IPS DF 6.9 (cell line): Measurements from ENCODE around the gene RNF217.

Experiments used
- DNase-seq: peaks from one replicate; pipeline ENCODE4 v3.0.0-alpha.2; 2013; ENCODE audit warnings: low read depth, low spot score
- H3K27ac ChIP-seq: one replicate; pipeline ENCODE4 v1.5.1; 2013; ENCODE audit warnings: low read length, control low read depth
- H3K27me3 ChIP-seq: 2 replicates; pipeline ENCODE4 v1.6.1; 2013; ENCODE audit warnings: mild to moderate bottlenecking, low read length; ENCODE audit not compliant: control insufficient read depth, insufficient read depth
- H3K36me3 ChIP-seq: 2 replicates; pipeline ENCODE4 v1.6.1; 2013; ENCODE audit warnings: low read length; ENCODE audit not compliant: control insufficient read depth, insufficient read depth
- H3K4me1 ChIP-seq: 2 replicates; pipeline ENCODE4 v1.6.1; 2013; ENCODE audit warnings: low read length; ENCODE audit not compliant: control insufficient read depth, insufficient read depth
- H3K4me3 ChIP-seq: 2 replicates; pipeline ENCODE4 v1.5.1; 2013; ENCODE audit warnings: mild to moderate bottlenecking, low read length
- H3K9me3 ChIP-seq: 2 replicates; pipeline ENCODE4 v1.6.1; 2013; ENCODE audit warnings: low read length, inconsistent platforms; ENCODE audit not compliant: control insufficient read depth, insufficient read depth
- WGBS: extraction: QIAGEN DNeasy Blood & Tissue Kit; methylation state at CpG from one replicate; pipeline ENCODE4 v1.1.7; 2013; ENCODE audit warnings: mixed read lengths, missing lambda C conversion rate; ENCODE audit not compliant: insufficient read length, insufficient coverage; 5-methylcytosine and 5-hydroxymethylcytosine counted together

RNF217 gene

DNA sequence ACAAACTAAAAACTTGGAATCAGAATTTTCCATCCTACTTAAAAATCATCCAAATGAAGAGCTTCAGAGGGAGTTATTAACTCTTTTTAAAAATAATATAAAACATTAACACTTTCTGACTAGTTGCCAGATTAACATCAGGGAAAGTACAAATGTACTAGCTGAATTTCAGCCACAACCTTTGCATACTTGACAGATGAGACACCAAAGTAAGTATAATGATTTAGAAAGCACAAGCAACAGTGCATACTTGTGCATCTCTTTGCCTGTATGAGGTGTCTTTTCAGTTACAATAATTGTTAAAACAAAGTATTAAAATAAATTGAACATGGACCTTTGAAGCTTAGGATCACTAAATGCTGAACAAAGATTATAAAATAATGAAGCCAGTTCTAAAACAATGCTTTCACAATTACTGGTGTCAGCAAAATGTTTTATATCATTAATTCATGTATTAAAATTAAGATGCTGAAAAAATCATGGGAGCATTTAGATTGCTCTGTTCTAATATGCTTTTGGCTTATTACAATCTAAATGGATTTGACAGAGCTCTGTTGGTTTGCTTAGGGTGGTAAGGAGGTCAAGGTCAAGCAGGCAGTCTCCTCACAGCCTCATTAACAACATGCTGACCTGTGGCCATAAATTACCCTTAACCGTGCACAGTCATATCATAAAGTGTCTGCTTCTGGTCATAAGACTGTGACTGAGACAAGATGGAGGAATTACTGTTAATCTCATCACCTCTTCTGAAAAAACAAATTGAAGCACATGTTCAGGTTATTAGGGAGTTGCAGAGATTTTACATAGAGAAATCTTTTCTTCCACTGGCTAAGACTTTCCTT, 15.1 kb downstream of the RNF217 start:
- no peaks in the 10 kb centered on the region for H3K27me3 ChIP-seq
- H3K4me1 ChIP-seq, result no peaks in the 10 kb centered on the region
- no peak overlapping the region for H3K4me3 ChIP-seq
- no peak overlapping the region for H3K27ac ChIP-seq
- DNase-seq, result no peak
- no CpG with 5 or more reads among the region's 1 CpG for WGBS
- no peaks in the 10 kb centered on the region for H3K9me3 ChIP-seq
- peaks cover 5% of the 10 kb centered on the region; the same call in 1 of the 2 replicates for H3K36me3 ChIP-seq

DNA sequence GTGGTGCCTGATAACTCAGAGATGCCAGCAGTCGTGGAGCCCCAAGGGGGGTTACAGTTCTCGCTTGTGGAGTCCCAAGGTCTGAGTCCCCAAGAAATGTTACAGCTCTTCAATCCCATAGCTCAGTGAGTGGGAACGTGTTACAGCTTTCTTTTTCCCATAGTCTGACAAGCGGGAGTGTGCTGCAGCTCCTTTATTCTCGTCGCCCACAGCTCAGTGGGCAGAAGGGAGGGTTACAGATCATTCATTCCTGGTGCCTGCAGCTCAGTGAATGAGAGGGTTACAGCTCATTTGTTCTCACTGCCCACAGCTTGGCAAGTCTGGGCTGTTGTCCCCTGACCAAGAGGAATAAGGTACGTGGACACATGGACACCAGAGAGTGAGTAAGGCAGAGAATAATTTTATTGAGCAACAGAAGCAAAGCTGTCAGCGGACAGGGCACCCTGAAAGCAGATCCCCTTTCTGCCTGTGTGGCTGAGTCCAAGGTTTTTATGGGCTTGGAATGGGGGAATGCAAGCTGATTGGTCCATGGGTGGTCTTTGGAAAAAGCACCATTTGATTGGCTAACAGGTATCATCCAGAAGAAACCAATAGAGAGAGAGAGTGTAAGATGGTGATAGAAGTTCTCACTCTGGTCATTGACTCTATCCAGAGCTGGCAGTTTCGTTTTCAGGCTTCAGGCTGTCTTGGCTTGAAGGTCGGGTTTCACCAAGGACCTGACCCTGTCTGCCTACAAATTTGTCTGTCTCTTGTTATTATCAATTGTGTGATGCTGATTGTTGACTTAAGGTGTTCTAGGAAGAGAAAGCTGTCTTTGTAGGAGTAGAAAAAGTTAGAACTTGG, 16.4 kb downstream of the RNF217 start:
- Histone ChIP-seq H3K27ac (no peak overlapping the region), H3K36me3 (peaks cover 5% of the 10 kb centered on the region; the same call in 1 of the 2 replicates), H3K27me3 (no peaks in the 10 kb centered on the region), H3K4me1 (no peaks in the 10 kb centered on the region), H3K9me3 (no peaks in the 10 kb centered on the region), H3K4me3 (no peak overlapping the region)
- no CpG with 5 or more reads among the region's 10 CpGs for WGBS
- no peak for DNase-seq

DNA sequence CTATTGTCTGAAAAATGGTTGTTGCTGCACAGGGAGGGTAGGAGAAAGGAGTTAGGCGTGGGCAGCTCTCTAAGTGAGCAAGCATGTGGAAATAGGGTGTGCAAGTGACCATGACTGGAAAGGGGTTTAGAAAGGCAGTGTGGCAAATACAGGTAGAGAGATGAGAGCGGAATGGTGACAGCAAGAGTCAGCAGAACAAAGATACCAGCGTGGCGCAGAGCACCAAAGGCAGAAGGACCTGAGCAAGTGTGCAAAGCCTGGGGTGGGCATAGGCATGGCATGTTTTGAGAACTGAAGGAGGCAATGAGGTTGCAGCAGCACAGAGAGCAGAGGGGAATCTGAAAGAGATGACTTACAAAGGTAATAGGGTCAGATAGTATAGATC, 17.0 kb downstream of the RNF217 start:
- Histone ChIP-seq H3K27ac (no peak overlapping the region), H3K4me3 (no peak overlapping the region), H3K36me3 (peaks cover 5% of the 10 kb centered on the region; the same call in 1 of the 2 replicates), H3K27me3 (no peaks in the 10 kb centered on the region), H3K4me1 (no peaks in the 10 kb centered on the region), H3K9me3 (no peaks in the 10 kb centered on the region)
- WGBS, result no CpG with 5 or more reads among the region's 4 CpGs
- DNase-seq, result no peak

DNA sequence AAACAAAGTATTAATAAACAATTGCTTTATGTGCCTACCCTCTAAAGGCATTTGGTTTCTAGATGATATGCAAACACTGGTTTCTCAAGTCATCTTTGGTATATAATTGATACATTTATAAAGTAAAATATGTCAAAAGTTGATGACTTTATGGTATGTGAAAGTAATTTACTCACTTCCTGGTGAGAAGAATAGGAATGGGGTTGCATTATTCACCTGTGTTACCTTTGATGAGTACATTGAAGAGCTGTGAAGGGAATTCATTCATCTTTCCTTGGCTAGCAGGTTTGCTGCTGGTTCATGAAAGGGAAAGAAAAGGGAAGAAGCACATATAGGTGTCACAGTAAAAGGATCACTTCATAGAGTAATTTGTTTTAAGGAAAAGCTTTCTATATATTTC, 20.4 kb downstream of the RNF217 start:
- DNase-seq, result no peak

DNA sequence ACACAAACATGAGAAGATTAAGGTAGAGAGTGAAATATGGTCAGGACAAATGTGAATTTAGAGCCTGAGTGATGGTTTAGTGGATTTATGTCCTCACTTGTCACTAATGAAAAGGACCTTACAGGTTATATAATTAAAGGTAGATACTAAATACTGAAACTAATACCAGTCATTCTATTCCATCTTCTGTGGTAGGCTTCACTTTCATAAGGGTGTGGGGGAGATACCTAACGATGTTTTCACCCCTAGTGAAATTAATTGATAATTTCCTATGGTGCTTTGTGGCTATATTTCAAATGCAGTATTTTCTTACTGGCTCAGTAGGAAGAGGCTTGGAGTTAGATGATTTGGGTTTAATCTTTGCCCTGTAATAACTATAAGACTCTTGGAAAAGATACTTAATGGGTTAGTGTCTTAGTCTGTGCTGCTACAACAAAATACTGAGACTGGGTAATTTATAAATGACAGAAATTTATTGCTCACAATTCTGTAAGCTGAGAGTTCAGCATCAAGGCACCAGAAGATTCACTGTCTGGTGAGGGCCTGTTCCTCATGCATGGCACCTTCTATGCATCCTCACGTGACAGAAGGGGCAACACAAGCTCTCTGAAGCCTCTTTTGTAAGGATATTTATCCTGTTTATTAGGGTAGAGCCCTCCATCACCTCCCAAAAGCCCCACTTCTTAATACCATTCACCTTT, 21.3 kb downstream of the RNF217 start:
- Histone ChIP-seq H3K4me1 (no peaks in the 10 kb centered on the region), H3K4me3 (no peak overlapping the region), H3K36me3 (peaks cover 3% of the 10 kb centered on the region; the same call in 1 of the 2 replicates), H3K27ac (no peak overlapping the region), H3K27me3 (no peaks in the 10 kb centered on the region), H3K9me3 (no peaks in the 10 kb centered on the region)
- WGBS, result no CpG with 5 or more reads among the region's 2 CpGs
- no peak for DNase-seq

More for the DNA sequence above, 20.4 kb downstream of the RNF217 start:
- Histone ChIP-seq H3K36me3 (peaks cover 5% of the 10 kb centered on the region; the same call in 1 of the 2 replicates), H3K9me3 (no peaks in the 10 kb centered on the region), H3K4me3 (no peak overlapping the region), H3K27me3 (no peaks in the 10 kb centered on the region), H3K27ac (no peak overlapping the region), H3K4me1 (no peaks in the 10 kb centered on the region)

DNA sequence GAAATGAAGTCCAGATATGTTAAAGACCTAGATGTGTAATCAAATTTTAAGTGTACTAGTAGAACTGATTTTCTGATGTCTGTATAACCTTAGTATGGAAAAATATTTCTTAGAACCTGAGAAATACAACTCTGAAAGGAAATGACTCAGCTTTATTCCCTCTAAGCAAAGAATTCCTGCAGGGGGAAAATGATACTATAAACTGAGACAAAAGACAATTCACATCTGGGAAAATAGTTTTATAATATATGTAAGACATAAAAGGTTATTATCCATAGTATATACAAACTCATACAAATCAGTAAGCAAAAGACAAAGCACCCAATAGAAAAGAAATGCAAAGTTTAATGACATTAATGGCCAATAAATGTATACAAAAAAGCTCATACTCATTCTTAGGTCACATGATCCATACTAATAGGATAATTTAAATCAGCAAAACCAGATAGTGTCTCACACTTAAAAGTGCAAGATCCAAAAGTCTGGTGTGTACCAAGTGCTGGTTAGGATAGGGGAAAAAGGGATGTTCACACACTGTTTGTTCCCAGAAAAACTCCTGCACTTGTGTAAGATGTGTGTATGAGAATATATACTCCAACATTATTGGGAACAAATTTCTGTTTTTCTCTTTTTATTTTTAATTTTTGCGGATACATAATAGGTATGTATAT, 22.6 kb downstream of the RNF217 start:
- no peaks in the 10 kb centered on the region for H3K9me3 ChIP-seq
- H3K27ac ChIP-seq, result no peak overlapping the region
- no peak for DNase-seq
- WGBS, result no CpG with 5 or more reads among the region's 1 CpG
- no peak overlapping the region for H3K4me3 ChIP-seq
- no peaks in the 10 kb centered on the region for H3K4me1 ChIP-seq
- no peaks in the 10 kb centered on the region for H3K36me3 ChIP-seq
- H3K27me3 ChIP-seq, result no peaks in the 10 kb centered on the region

DNA sequence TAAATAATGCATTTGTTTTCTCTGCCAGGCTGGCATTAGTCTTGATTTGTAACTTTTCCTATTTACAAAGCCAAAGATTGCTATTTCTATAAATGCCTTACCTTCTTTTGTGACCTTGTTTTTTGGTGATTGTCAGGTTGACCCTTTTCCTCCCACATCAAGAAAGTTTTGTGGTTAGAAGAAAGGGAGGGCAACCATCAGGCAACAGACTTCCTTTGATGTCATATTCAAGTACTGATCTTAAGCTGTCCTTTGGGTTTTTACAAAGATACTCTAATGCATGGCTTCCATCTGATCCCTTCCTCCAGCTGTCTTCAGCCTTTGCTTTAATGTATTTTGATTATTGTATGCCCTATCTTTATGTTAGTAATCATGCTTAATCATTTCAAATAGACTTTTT, 23.9 kb downstream of the RNF217 start:
- Histone ChIP-seq H3K27me3 (no peaks in the 10 kb centered on the region), H3K36me3 (no peaks in the 10 kb centered on the region), H3K4me1 (no peaks in the 10 kb centered on the region), H3K9me3 (no peaks in the 10 kb centered on the region), H3K27ac (no peak overlapping the region), H3K4me3 (no peak overlapping the region)
- no peak for DNase-seq

DNA sequence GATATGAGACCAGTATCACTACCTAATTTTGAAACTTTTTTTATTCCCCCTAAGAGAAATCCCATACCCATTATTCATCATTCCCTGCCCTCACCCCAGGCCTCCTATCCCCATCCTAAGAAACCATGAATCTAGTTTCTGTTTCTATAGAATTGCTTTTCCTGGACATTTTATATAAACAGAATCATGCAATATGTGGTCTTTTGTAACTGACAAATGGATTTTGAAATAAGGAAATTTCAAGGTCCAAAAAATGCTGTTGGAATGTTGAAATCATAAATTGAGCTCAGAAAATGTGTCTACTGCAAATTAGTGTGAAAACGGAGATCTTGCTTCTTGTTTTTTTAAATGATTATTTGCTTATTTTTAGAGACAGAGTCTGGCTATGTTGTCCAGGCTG, 25.1 kb downstream of the RNF217 start:
- H3K27ac ChIP-seq, result no peak overlapping the region
- no peak for DNase-seq
- no peaks in the 10 kb centered on the region for H3K36me3 ChIP-seq
- H3K4me1 ChIP-seq, result no peaks in the 10 kb centered on the region
- no peaks in the 10 kb centered on the region for H3K27me3 ChIP-seq
- WGBS, result no CpG with 5 or more reads among the region's 1 CpG
- no peaks in the 10 kb centered on the region for H3K9me3 ChIP-seq
- no peak overlapping the region for H3K4me3 ChIP-seq

DNA sequence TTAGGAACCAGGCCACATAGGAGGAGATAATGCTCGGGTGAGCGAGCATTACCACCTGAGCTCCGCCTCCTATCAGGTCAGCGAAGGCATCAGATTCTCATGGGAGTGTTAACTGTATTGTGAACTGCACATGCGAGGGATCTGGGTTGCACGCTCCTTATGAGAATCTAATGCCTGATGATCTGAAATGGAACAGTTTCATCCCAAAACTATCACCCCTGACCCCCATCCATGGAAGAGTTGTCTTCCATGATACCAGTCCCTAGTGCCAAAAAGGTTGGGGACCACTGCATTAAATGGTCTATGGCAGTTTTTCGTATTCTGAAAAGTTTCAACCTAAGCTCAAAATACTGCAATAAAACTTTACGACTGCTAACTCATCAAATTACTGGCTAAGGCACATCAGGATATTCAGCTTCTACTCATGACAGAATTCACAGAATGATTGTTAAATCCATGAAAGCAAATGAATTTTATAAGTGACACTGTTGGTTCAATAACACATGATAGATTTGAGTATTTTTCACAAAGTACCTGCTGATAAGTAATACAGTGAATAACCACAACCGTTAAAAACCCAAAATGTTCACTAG, 25.9 kb downstream of the RNF217 start:
- Histone ChIP-seq H3K9me3 (no peaks in the 10 kb centered on the region), H3K27me3 (no peaks in the 10 kb centered on the region), H3K36me3 (no peaks in the 10 kb centered on the region), H3K27ac (no peak overlapping the region), H3K4me3 (no peak overlapping the region), H3K4me1 (no peaks in the 10 kb centered on the region)
- DNase-seq, result no peak
- no CpG with 5 or more reads among the region's 9 CpGs for WGBS
